H1 (cell line): ENCODE measurements around the gene COMMD8. TPM values are rescaled to one million over a fixed set of nuclear protein-coding genes. Genes with fewer than 3 reads are reported as not detected.

Experiments
- CTCF ChIA-PET: fragments of 300-600 bp; sonication (Branson Sonifier 250); formaldehyde crosslinking; loops from one replicate; lab custom pipeline; 2021; ENCODE audit not compliant: partially characterized antibody; lab: Charles Lee
- POLR2A ChIA-PET: fragments of 300-600 bp; sonication (Branson Sonifier 250); formaldehyde crosslinking; loops from one replicate; lab custom pipeline; 2021; ENCODE audit warnings: inconsistent platforms; ENCODE audit not compliant: partially characterized antibody; lab: Charles Lee
- DNase-seq, 2 experiments: peaks; one replicate each; pipeline versions ENCODE4 v3.0.0 to v3.0.0-alpha.2; 2010 to 2022; ENCODE audit warnings: low spot score in 2 of 2, low read depth in 1 of 2, mixed read lengths in 1 of 2
- FAIRE-seq: peaks from 2 replicates; lab custom pipeline; 2011; peaks lifted over from hg19 to GRCh38; lab: Jason Lieb, UNC
- H2AFZ ChIP-seq: 2 replicates; pipeline ENCODE4 v1.8.1; 2012; ENCODE audit warnings: low read length, inconsistent platforms
- H2AK5ac ChIP-seq: 2 replicates; pipeline ENCODE4 v1.6.1; 2013; ENCODE audit warnings: low read depth, low read length
- H2BK120ac ChIP-seq: replicated peaks from 2 replicates; pipeline ENCODE3; 2013; ENCODE audit warnings: low read depth, low read length, inconsistent platforms
- H2BK12ac ChIP-seq: 2 replicates; pipeline ENCODE4 v1.6.1; 2013; ENCODE audit warnings: low read depth, low read length
- H2BK15ac ChIP-seq: 2 replicates; pipeline ENCODE4 v1.6.1; 2013; ENCODE audit warnings: low read length
- H2BK20ac ChIP-seq: 2 replicates; pipeline ENCODE4 v1.6.1; 2013; ENCODE audit warnings: low read length
- H2BK5ac ChIP-seq: 2 replicates; pipeline ENCODE4 v1.6.1; 2013; ENCODE audit warnings: low read depth, low read length
- H3K14ac ChIP-seq: 2 replicates; pipeline ENCODE4 v1.6.1; 2013; ENCODE audit warnings: inconsistent platforms; ENCODE audit not compliant: insufficient read length
- H3K18ac ChIP-seq: 2 replicates; pipeline ENCODE4 v1.6.1; 2013; ENCODE audit warnings: low read length; ENCODE audit errors: extremely low read depth
- H3K23ac ChIP-seq: 2 replicates; pipeline ENCODE4 v1.6.1; 2013; ENCODE audit warnings: inconsistent platforms; ENCODE audit not compliant: insufficient read length
- H3K23me2 ChIP-seq: 2 replicates; pipeline ENCODE4 v1.6.1; 2013; ENCODE audit warnings: low read depth, low read length
- H3K27ac ChIP-seq: 2 replicates; pipeline ENCODE4 v1.6.1; 2011; ENCODE audit warnings: low read depth, low read length, inconsistent platforms
- H3K27me3 ChIP-seq, 4 experiments: replicated peaks in 1 of 4; 1 replicate in 1 of 4; 2 replicates in 3 of 4; pipeline versions ENCODE4 v1.6.1 to v1.8.1; 2011 to 2013; ENCODE audit warnings: low read length in 3 of 4, mild to moderate bottlenecking in 3 of 4, inconsistent platforms in 2 of 4, mixed read lengths in 2 of 4, moderate library complexity in 1 of 4; ENCODE audit not compliant: control insufficient read depth in 3 of 4, insufficient read depth in 3 of 4; ENCODE audit errors: extremely low read depth in 1 of 4
- H3K36me3 ChIP-seq, 4 experiments: 2 replicates each; pipeline versions ENCODE4 v1.6.1 to v1.8.1; 2011 to 2013; ENCODE audit warnings: mild to moderate bottlenecking in 4 of 4, low read length in 3 of 4, moderate library complexity in 2 of 4, control low read depth in 1 of 4, inconsistent platforms in 1 of 4; ENCODE audit not compliant: insufficient read depth in 4 of 4, control insufficient read depth in 2 of 4
- H3K4ac ChIP-seq: replicated peaks from 2 replicates; pipeline ENCODE3; 2013; ENCODE audit warnings: low read length, low read depth, mixed read lengths, inconsistent platforms; ENCODE audit not compliant: insufficient read length
- H3K4me1 ChIP-seq, 4 experiments: replicated peaks in 1 of 4; 1 replicate in 1 of 4; 2 replicates in 3 of 4; pipeline versions ENCODE4 v1.6.1 to v1.8.1; 2011 to 2013; ENCODE audit warnings: low read length in 3 of 4, inconsistent platforms in 2 of 4, mixed read lengths in 1 of 4; ENCODE audit not compliant: insufficient read depth in 4 of 4, control insufficient read depth in 3 of 4
- H3K4me2 ChIP-seq, 2 experiments: 2 replicates each; pipeline versions ENCODE4 v1.6.1 to v1.8.1; 2011 to 2013; ENCODE audit warnings: low read depth in 2 of 2, low read length in 2 of 2, control low read depth in 1 of 2, inconsistent platforms in 1 of 2, mild to moderate bottlenecking in 1 of 2; ENCODE audit not compliant: insufficient read depth in 1 of 2
- H3K4me3 ChIP-seq, 4 experiments: fragments of 200-600, 300-600 bp in 1 of 4; sonication (generic), shearing (Covaris generic), sonication (Bioruptor Twin) in 1 of 4; 2 replicates each; pipeline versions ENCODE4 v1.5.1 to v1.8.1; 2011 to 2016; ENCODE audit warnings: low read length in 4 of 4, low read depth in 3 of 4, control low read depth in 2 of 4, inconsistent platforms in 2 of 4, mild to moderate bottlenecking in 2 of 4, mixed read lengths in 1 of 4, moderate library complexity in 1 of 4; ENCODE audit not compliant: insufficient read depth in 2 of 4; ENCODE audit errors: extremely low read depth in 1 of 4
- H3K56ac ChIP-seq: replicated peaks from 2 replicates; pipeline ENCODE3; 2013; ENCODE audit warnings: low read depth, mild to moderate bottlenecking, mixed read lengths, low read length, inconsistent platforms; ENCODE audit not compliant: insufficient read length
- H3K79me1 ChIP-seq: 2 replicates; pipeline ENCODE4 v1.6.1; 2013; ENCODE audit warnings: low read depth, low read length, control low read depth
- H3K79me2 ChIP-seq, 2 experiments: 2 replicates each; pipeline versions ENCODE4 v1.6.1 to v1.8.1; 2012 to 2013; ENCODE audit warnings: low read length in 2 of 2, mild to moderate bottlenecking in 2 of 2, inconsistent platforms in 1 of 2; ENCODE audit not compliant: insufficient read depth in 2 of 2, control insufficient read depth in 1 of 2
- H3K9ac ChIP-seq, 4 experiments: replicated peaks in 1 of 4; 1 replicate in 1 of 4; 2 replicates in 3 of 4; pipeline versions ENCODE4 v1.6.1 to v1.8.1; 2011 to 2013; ENCODE audit warnings: low read depth in 3 of 4, low read length in 3 of 4, control low read depth in 2 of 4, mild to moderate bottlenecking in 2 of 4, moderate library complexity in 2 of 4, inconsistent platforms in 1 of 4; ENCODE audit errors: extremely low read depth in 1 of 4
- H3K9me3 ChIP-seq, 2 experiments: 2 replicates each; pipeline versions ENCODE4 v1.6.1 to v1.8.1; 2012 to 2013; ENCODE audit warnings: mild to moderate bottlenecking in 2 of 2, moderate library complexity in 2 of 2, control low read depth in 1 of 2, inconsistent platforms in 1 of 2, low read depth in 1 of 2, low read length in 1 of 2, mixed read lengths in 1 of 2; ENCODE audit not compliant: insufficient read depth in 2 of 2
- H4K20me1 ChIP-seq, 2 experiments: replicated peaks in 1 of 2; 2 replicates each; pipeline versions ENCODE3 to v1.8.1; 2011 to 2013; ENCODE audit warnings: inconsistent platforms in 2 of 2, low read length in 2 of 2, mild to moderate bottlenecking in 1 of 2; ENCODE audit not compliant: insufficient read depth in 2 of 2, control insufficient read depth in 1 of 2
- H4K5ac ChIP-seq: 2 replicates; pipeline ENCODE4 v1.6.1; 2013; ENCODE audit warnings: low read length, low read depth, mixed read lengths, inconsistent platforms; ENCODE audit not compliant: insufficient read length
- H4K8ac ChIP-seq: 2 replicates; pipeline ENCODE4 v1.8.0; 2013; ENCODE audit warnings: mild to moderate bottlenecking, moderate library complexity, low read length, inconsistent platforms; ENCODE audit not compliant: insufficient read depth; ENCODE audit errors: extremely low read depth
- H4K91ac ChIP-seq: replicated peaks from 2 replicates; pipeline ENCODE3; 2013; ENCODE audit warnings: low read length, mixed read lengths, inconsistent platforms; ENCODE audit not compliant: insufficient read length
- ASH2L ChIP-seq: fragments of 200-600, 300-600 bp; sonication (generic); IDR thresholded peaks from one replicate; pipeline ENCODE4 v1.7.1; 2017; ENCODE audit warnings: low read length
- BACH1 ChIP-seq: IDR thresholded peaks from 2 replicates; pipeline ENCODE4 v1.6.1; 2012; ENCODE audit warnings: low read length, improper control_type of control experiment
- CTCF ChIP-seq, 3 experiments: IDR thresholded peaks; 1 replicate in 2 of 3; 2 replicates in 1 of 3; pipeline versions ENCODE4 v1.5.1 to v1.6.1; 2011; ENCODE audit warnings: low read length in 3 of 3, mild to moderate bottlenecking in 3 of 3, inconsistent platforms in 2 of 3, low read depth in 1 of 3, moderate library complexity in 1 of 3; ENCODE audit not compliant: insufficient read depth in 1 of 3; ENCODE audit errors: control extremely low read depth in 1 of 3
- EGR1 ChIP-seq: IDR thresholded peaks from 2 replicates; pipeline ENCODE4 v1.6.1; 2011; ENCODE audit warnings: low read depth, low read length, borderline replicate concordance
- GTF2F1 ChIP-seq: IDR thresholded peaks from 2 replicates; pipeline ENCODE4 v1.6.1; 2012; ENCODE audit warnings: low read depth, low read length, improper control_type of control experiment, borderline replicate concordance
- JUN ChIP-seq: IDR thresholded peaks from 2 replicates; pipeline ENCODE4 v1.6.1; 2011; ENCODE audit warnings: low read depth, mild to moderate bottlenecking, improper control_type of control experiment, low read length
- NRF1 ChIP-seq: IDR thresholded peaks from 2 replicates; pipeline ENCODE4 v1.6.1; 2011; ENCODE audit warnings: mild to moderate bottlenecking, low read depth, low read length, improper control_type of control experiment
- RAD21 ChIP-seq, 2 experiments: IDR thresholded peaks in 1 of 2; conservative IDR thresholded peaks in 1 of 2; 2 replicates each; pipeline ENCODE4 v1.6.1; 2011; ENCODE audit warnings: low read depth in 2 of 2, low read length in 2 of 2, improper control_type of control experiment in 1 of 2, inconsistent platforms in 1 of 2, mild to moderate bottlenecking in 1 of 2, moderate library complexity in 1 of 2
- RXRA ChIP-seq: IDR thresholded peaks from 2 replicates; pipeline ENCODE4 v1.6.1; 2011; ENCODE audit warnings: low read depth, mild to moderate bottlenecking, low read length, moderate library complexity; ENCODE audit not compliant: insufficient read depth
- SIX5 ChIP-seq: IDR thresholded peaks from 2 replicates; pipeline ENCODE4 v1.6.1; 2011; ENCODE audit warnings: mild to moderate bottlenecking, low read depth, low read length
- SP1 ChIP-seq: IDR thresholded peaks from 2 replicates; pipeline ENCODE4 v1.6.1; 2011; ENCODE audit warnings: low read depth, low read length
- TEAD4 ChIP-seq: IDR thresholded peaks from 2 replicates; pipeline ENCODE4 v1.6.1; 2012; ENCODE audit warnings: low read depth, low read length, inconsistent platforms, mixed read lengths
- ZNF274 ChIP-seq: IDR thresholded peaks from 2 replicates; pipeline ENCODE4 v1.7.0; 2012; ENCODE audit warnings: low read length, borderline replicate concordance; ENCODE audit errors: extremely low read depth
- WGBS, 2 experiments: shearing (Covaris generic) in 1 of 2; methylation state at CpG; one replicate each; pipeline versions ENCODE4 v1.1.6 to v1.1.7; 2013 to 2015; ENCODE audit warnings: low lambda C conversion rate in 2 of 2, mixed read lengths in 2 of 2, inconsistent platforms in 1 of 2, low coverage in 1 of 2, missing lambda C conversion rate in 1 of 2; ENCODE audit not compliant: insufficient replicate concordance in 2 of 2, insufficient coverage in 1 of 2, insufficient read length in 1 of 2; ENCODE audit errors: extremely low coverage in 1 of 2, missing lambda C conversion rate in 1 of 2; 5-methylcytosine and 5-hydroxymethylcytosine counted together
- polyA plus RNA-seq, 7 experiments: library from polyadenylated mRNA; depleted of rRNA in 3 of 7; stranded (reverse) in 5 of 7; unstranded in 2 of 7; fragments of >200 nt in 5 of 7; fragments of 200-250 nt in 2 of 7; gene quantifications; 1 replicate in 5 of 7; 2 replicates in 1 of 7; 4 replicates in 1 of 7; pipeline versions ENCODE4 v1.2.1 to v1.2.3, GENCODE V29; 2011 to 2013; ENCODE audit warnings: missing spikeins in 2 of 7, mixed read lengths in 2 of 7
- total RNA-seq: library from RNA; stranded (reverse); fragmentation: NEBNext Ultra II Directional; extraction: Animal tissue kit (Norgen Biotek cat#: 25700); gene quantifications from 2 replicates; pipeline ENCODE4 v1.2.1, GENCODE V29; 2021

The COMMD8 gene
- total and polyA plus RNA-seq, 2 of the 8 experiments (the other 6 are each of a cell fraction or from before 2014, with no cell fraction given), result 1.6 to 7.2 TPM

- Histone ChIP-seq H3K4me3 (no peak overlapping the region), H3K9me3 (no peaks in the 10 kb centered on the region), H3K36me3 (no peaks in the 10 kb centered on the region), H4K91ac (no peak overlapping the region), H3K27ac (no peak overlapping the region), H3K27me3 (no peaks in the 10 kb centered on the region; a peak in 1 of 7 replicates), H3K14ac (no peak overlapping the region), H2BK12ac (no peak overlapping the region), H2BK15ac (no peak overlapping the region), H2BK5ac (no peak overlapping the region), H3K56ac (no peak overlapping the region), H3K18ac (no peak overlapping the region), H2AFZ (no peak overlapping the region), H3K4me2 (no peak overlapping the region), H3K79me1 (no peaks in the 10 kb centered on the region), H2BK120ac (no peak overlapping the region), H4K8ac (no peak overlapping the region), H3K4ac (no peak overlapping the region), H3K23ac (no peak overlapping the region), H3K23me2 (no peaks in the 10 kb centered on the region; the same call in 1 of the 2 replicates), H2AK5ac (no peak overlapping the region), H3K79me2 (no peaks in the 10 kb centered on the region), H3K4me1 (no peaks in the 10 kb centered on the region; a peak in 1 of 7 replicates), H4K5ac (no peak overlapping the region), H2BK20ac (no peak overlapping the region), H3K9ac (no peak overlapping the region), H4K20me1 (no peaks in the 10 kb centered on the region)
- DNase-seq (no peak), FAIRE-seq (no peak)
- WGBS, 2 experiments, result 56% methylated on average over 4 of the region's 4 CpGs; no CpG with 5 or more reads in 1 of the 2 experiments
- ChIA-PET POLR2A (no interaction called here), CTCF (interaction anchor here (1.5 kb wide), 1 partner anchor 13 kb away, joined by 5 read pairs; the partner anchor contains the start of gene ATP10D)
- no peak for TF ChIP-seq BACH1
- TF ChIP-seq EGR1, result no peak
- TF ChIP-seq ZNF274, result no peak
- no peak for TF ChIP-seq ASH2L
- no peak for TF ChIP-seq TEAD4
- TF ChIP-seq GTF2F1, result no peak
- TF ChIP-seq JUN, result no peak
- TF ChIP-seq SIX5, result no peak
- TF ChIP-seq SP1, result no peak
- TF ChIP-seq RAD21 (IDR thresholded peaks at IDR 0.05 in 1 of 2, conservative IDR thresholded peaks at IDR 0.05 in 1 of 2; ENCODE audit: low read depth in 2 of 2, low read length in 2 of 2), result no peak
- TF ChIP-seq RXRA, result no peak
- no peak for TF ChIP-seq NRF1
- no peak for TF ChIP-seq CTCF (IDR thresholded peaks at IDR 0.05; ENCODE audit: control extremely low read depth in 1 of 3, insufficient read depth in 1 of 3, low read depth in 1 of 3, low read length in 3 of 3)
Observed at GRCh38 chr4:47471064-47471463, 7.6 kb upstream of the COMMD8 start.
